Right lobe of liver (tissue), 6 donors: Measurements from ENCODE around the gene SRCAP. TPM values are rescaled to one million over a fixed set of nuclear protein-coding genes. Genes with fewer than 3 reads are reported as not detected.
"Not testable (repeated sequence)": the region's sequence is repeated elsewhere in the genome, so short reads cannot be mapped to it uniquely, and the experiment has no call there.

Experiments used
- ATAC-seq, 4 donors: fragments of 200-7000 bp; cut with Tn5 transposase; one replicate each; pipeline ENCODE4 v1.9.1; 2020; ENCODE audit warnings: mild to moderate bottlenecking in 4 of 4, moderate library complexity in 4 of 4
- DNase-seq, 3 donors: peaks; one replicate each; pipeline ENCODE4 v3.0.0-alpha.2; 2020
- H3K27ac ChIP-seq, 3 donors: fragments of 200-600 bp; one replicate each; pipeline ENCODE4 v1.8.0; 2022
- H3K27me3 ChIP-seq, 2 donors: fragments of 200-600 bp; one replicate each; pipeline ENCODE4 v1.8.0; 2022
- H3K36me3 ChIP-seq, 4 donors: fragments of 200-600 bp; sonication (generic) in 1 of 4; one replicate each; pipeline versions ENCODE4 v1.5.1 to v1.8.0; 2017 to 2022; ENCODE audit warnings: control low read depth in 1 of 4
- H3K4me1 ChIP-seq, 4 donors: fragments of 200-600 bp; sonication (generic) in 1 of 4; one replicate each; pipeline versions ENCODE4 v1.5.1 to v1.8.0; 2017 to 2022; ENCODE audit warnings: control low read depth in 1 of 4
- H3K4me3 ChIP-seq, 3 donors: fragments of 200-600 bp; one replicate each; pipeline ENCODE4 v1.8.0; 2022
- H3K9me3 ChIP-seq, 4 donors: fragments of 200-600 bp; sonication (generic) in 1 of 4; one replicate each; pipeline versions ENCODE4 v1.5.1 to v1.8.0; 2017 to 2022; ENCODE audit warnings: control low read depth in 1 of 4
- CTCF ChIP-seq, 4 donors: fragments of 200-600 bp in 3 of 4; fragments of 450-650 bp in 1 of 4; IDR thresholded peaks; one replicate each; pipeline versions ENCODE4 v1.5.1 to v1.8.0; 2016 to 2022; ENCODE audit warnings: antibody characterized with exemption in 4 of 4, mild to moderate bottlenecking in 2 of 4
- POLR2A ChIP-seq: fragments of 450-650 bp; IDR thresholded peaks from one replicate; pipeline ENCODE4 v1.6.1; 2017; ENCODE audit warnings: antibody characterized with exemption, mild to moderate bottlenecking
- WGBS: methylation state at CpG from one replicate; pipeline ENCODE4 v1.1.6; 2018; ENCODE audit warnings: low coverage, low lambda C conversion rate; ENCODE audit not compliant: insufficient coverage; ENCODE audit errors: missing lambda C conversion rate; 5-methylcytosine and 5-hydroxymethylcytosine counted together
- intact Hi-C, 2 donors: fragments of 100-400 bp; cut with DNase I; formaldehyde crosslinking; loops; one replicate each; pipeline versions ENCODE4 v1.11.2 to v1.14.1; 2022
- total RNA-seq, 6 experiments: library from RNA; depleted of rRNA in 2 of 6; stranded (reverse); fragments of >200 nt in 2 of 6; fragmentation: NEBNext Ultra II Directional in 3 of 6; extraction: Animal tissue kit (Norgen Biotek cat#: 25700) in 3 of 6; gene quantifications; one replicate each; pipeline versions ENCODE4 v1.1.0 to v1.2.4, GENCODE V29; 2016 to 2023
- donor health status: DM: no; HTN: yes; CAD: no.
- donor health status: DM: no; HTN: no; CAD: no.
- donor health status: DM: no; HTN: no; CAD: no.
- donor health status: DM: no; HTN: yes; CAD: no.
- donor health status: DM: no; HTN: yes; CAD: no.

SRCAP gene
- total RNA-seq, 6 experiments from 2014 or later = 12.1 to 31.3 (median 22.6) TPM

DNA sequence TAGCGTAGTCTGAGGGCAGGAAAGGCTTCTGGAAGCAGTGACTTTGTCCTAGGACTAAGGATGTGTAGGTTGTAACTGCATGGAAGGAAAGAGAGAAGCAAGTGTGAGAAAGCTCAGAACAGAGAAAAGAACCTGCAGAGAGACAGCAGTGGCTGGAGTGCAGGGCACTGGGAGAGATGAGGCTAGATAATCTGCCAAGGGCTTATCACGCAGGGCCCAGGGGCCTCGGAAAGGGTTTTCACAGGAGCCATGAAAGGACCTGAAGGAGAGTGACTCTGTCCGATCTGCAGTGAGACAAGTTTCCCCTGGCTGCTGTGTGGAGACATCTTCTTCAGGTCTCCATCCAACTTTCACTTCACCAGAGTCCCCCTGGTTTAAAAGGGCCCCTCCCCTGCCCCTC is 7.1 kb upstream of the SRCAP start:
- intact Hi-C loops = no loop called here
- no peak for DNase-seq
- no peak for TF ChIP-seq POLR2A
- TF ChIP-seq CTCF (IDR thresholded peaks at IDR 0.05) = no peak
- WGBS = 63% methylated on average over 4 of the region's 4 CpGs
- H3K4me3 ChIP-seq = no peak overlapping the region
- H3K36me3 ChIP-seq = no peaks in the 10 kb centered on the region
- H3K9me3 ChIP-seq = no peaks in the 10 kb centered on the region
- H3K4me1 ChIP-seq = no peaks in the 10 kb centered on the region
- H3K27ac ChIP-seq = no peak overlapping the region
- no peaks in the 10 kb centered on the region for H3K27me3 ChIP-seq
- ATAC-seq = no peak

DNA sequence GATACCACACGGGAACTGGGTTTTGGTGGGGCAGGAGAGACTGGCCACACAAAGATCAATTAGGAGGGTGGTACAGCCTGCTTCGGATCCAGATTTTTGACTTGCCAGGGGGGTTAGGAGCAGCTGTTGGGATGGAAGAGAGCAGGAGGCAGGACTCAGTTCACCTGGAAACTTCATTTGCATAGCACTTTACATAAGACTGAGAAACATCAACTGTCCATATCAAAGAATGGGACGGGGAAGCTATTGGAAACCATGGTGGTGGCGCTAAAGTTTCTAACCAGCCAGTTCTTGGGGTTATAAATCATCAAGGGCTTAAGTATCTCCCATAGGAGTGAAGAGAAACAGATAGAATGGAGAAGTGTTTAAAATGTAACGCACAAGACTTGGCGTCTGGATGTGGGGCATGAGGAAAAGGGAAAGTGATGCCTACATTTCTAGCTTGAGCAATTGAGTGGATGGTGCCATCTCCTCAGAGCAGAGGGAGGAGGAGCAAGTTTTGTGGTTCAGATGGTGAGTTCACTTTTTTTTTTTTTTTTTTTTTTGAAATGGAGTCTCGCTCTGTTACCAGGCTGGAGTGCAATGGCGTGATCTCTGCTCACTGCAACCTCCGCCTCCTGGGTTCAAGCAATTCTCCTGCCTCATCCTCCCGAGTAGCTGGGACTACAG is 6.4 kb upstream of the SRCAP start:
- peaks cover 0 to 4% (median 2%) of the 10 kb centered on the region in 4 donors for H3K4me1 ChIP-seq
- no peaks in the 10 kb centered on the region for H3K36me3 ChIP-seq
- ATAC-seq = no peak
- H3K27me3 ChIP-seq = no peaks in the 10 kb centered on the region
- DNase-seq = no peak
- H3K4me3 ChIP-seq = no peak overlapping the region
- TF ChIP-seq POLR2A (no peak), CTCF (IDR thresholded peaks at IDR 0.05) (no peak)
- H3K9me3 ChIP-seq = no peaks in the 10 kb centered on the region
- intact Hi-C loops = no loop called here
- no peak overlapping the region for H3K27ac ChIP-seq
- WGBS = 76% methylated on average over 7 of the region's 10 CpGs

DNA sequence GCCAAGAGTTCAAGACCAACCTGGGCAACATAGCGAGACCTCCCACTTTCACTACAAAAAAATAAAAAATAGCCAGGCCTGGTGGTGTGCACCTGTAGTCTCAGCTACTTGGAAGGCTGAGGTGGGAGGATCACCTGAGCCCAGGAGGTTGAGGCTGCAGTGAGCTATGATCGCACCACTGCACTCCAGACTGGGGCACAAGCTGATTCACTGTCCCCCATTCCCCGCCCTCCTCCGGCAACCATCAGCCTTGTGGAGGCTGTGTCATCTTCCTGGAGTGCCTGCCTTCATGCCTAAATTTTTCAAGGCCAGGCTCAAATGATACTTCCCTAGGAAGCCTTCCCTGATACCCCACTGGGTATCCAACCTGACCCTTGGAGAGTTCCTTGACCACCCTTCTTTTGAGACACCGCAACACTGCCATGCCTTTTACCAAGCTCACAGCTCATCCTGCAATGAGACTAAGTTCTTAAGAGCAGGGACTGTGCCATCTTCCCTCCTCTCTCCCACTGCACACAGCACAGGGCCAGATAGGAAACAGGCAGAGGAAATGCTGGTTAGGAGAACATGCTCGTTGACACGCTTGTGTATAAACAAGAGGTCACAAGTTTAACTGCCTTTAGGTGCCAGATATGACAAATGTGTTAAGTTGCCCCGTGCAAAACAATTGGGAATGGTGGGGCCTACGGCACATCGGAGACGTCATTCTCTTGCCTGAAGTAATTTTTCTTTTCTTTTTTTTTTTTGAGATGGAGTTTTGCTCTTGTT is 3.9 kb upstream of the SRCAP start:
- TF ChIP-seq CTCF (IDR thresholded peaks at IDR 0.05) (no peak), POLR2A (no peak)
- Histone ChIP-seq H3K36me3 (no peaks in the 10 kb centered on the region), H3K9me3 (no peaks in the 10 kb centered on the region), H3K27me3 (no peaks in the 10 kb centered on the region), H3K27ac (no peak overlapping the region), H3K4me1 (peaks cover 0 to 13% (median 6%) of the 10 kb centered on the region in 4 donors), H3K4me3 (no peak overlapping the region)
- DNase-seq = no peak
- WGBS = 39% methylated on average over 8 of the region's 11 CpGs
- intact Hi-C loops = no loop called here
- no peak for ATAC-seq

GRCh38 chr16:30696646-30697045 is 2.3 kb upstream of the SRCAP start:
- H3K27me3 ChIP-seq, DNase-seq, H3K4me3 ChIP-seq, ATAC-seq, H3K9me3 ChIP-seq, intact Hi-C loops, H3K27ac ChIP-seq: not testable (repeated sequence)
- H3K36me3 ChIP-seq = peaks cover 0 to 15% (median 8%) of the 10 kb centered on the region in 4 donors
- WGBS = 78% methylated on average over 1 of the region's 3 CpGs
- peaks cover 0 to 21% (median 10%) of the 10 kb centered on the region in 4 donors for H3K4me1 ChIP-seq
